Smooth muscle cell (in vitro differentiated cells): ENCODE data around the gene PPP2R5E. TPM values are rescaled to one million over a fixed set of nuclear protein-coding genes. Genes with fewer than 3 reads are reported as not detected.

Source experiments
- DNase-seq: peaks from one replicate; lab custom pipeline; 2025; ENCODE audit not compliant: unreplicated experiment; lab: John Stamatoyannopoulos, UW
- H2AFZ ChIP-seq: fragments of 200-600 bp; sonication (generic); 2 replicates; pipeline ENCODE4 v1.6.0; 2016; ENCODE audit warnings: antibody characterized with exemption, low read depth, mild to moderate bottlenecking
- H3F3A ChIP-seq: fragments of 200-600 bp; sonication (generic); 2 replicates; pipeline ENCODE4 v1.6.0; 2017; ENCODE audit warnings: antibody characterized with exemption, low read depth
- H3K27ac ChIP-seq: fragments of 200-600 bp; sonication (generic); 2 replicates; pipeline ENCODE4 v1.5.1; 2016; ENCODE audit warnings: low read depth, mild to moderate bottlenecking
- H3K27me3 ChIP-seq: fragments of 200-600 bp; sonication (generic); 2 replicates; pipeline ENCODE4 v1.6.1; 2016; ENCODE audit warnings: low read depth, mild to moderate bottlenecking
- H3K36me3 ChIP-seq: fragments of 200-600 bp; sonication (generic); 2 replicates; pipeline ENCODE4 v1.5.1; 2016; ENCODE audit warnings: low read depth
- H3K4me1 ChIP-seq: fragments of 200-600 bp; sonication (generic); 2 replicates; pipeline ENCODE4 v1.5.1; 2016; ENCODE audit warnings: low read depth
- H3K4me2 ChIP-seq: fragments of 200-600 bp; sonication (generic); 2 replicates; pipeline ENCODE4 v1.6.0; 2016; ENCODE audit warnings: mild to moderate bottlenecking
- H3K4me3 ChIP-seq: fragments of 200-600 bp; sonication (generic); 2 replicates; pipeline ENCODE4 v1.5.1; 2016; ENCODE audit warnings: mild to moderate bottlenecking
- H3K79me2 ChIP-seq: fragments of 200-600 bp; sonication (generic); 2 replicates; pipeline ENCODE4 v1.6.0; 2016; ENCODE audit warnings: low read depth, mild to moderate bottlenecking
- H3K9ac ChIP-seq: fragments of 200-600 bp; sonication (generic); 2 replicates; pipeline ENCODE4 v1.6.0; 2016; ENCODE audit warnings: low read depth
- H3K9me3 ChIP-seq: fragments of 200-600 bp; sonication (generic); replicated peaks from 2 replicates; pipeline ENCODE4 v1.5.1; 2016; ENCODE audit warnings: low read depth
- H4K20me1 ChIP-seq: fragments of 200-600 bp; sonication (generic); 2 replicates; pipeline ENCODE4 v1.6.0; 2016; ENCODE audit warnings: low read depth
- WGBS: methylation state at CpG from one replicate; pipeline ENCODE4 v1.1.7; 2016; ENCODE audit warnings: low lambda C conversion rate; 5-methylcytosine and 5-hydroxymethylcytosine counted together
- polyA plus RNA-seq: library from polyadenylated mRNA; unstranded; fragments of >200 nt; fragmentation: Nextera tagmentation; extraction: Ambion mirVana; gene quantifications from 2 replicates; pipeline ENCODE4 v1.2.1, GENCODE V29; 2016
- total RNA-seq: library from RNA; depleted of rRNA; stranded (reverse); fragments of >200 nt; gene quantifications from 2 replicates; pipeline ENCODE4 v1.2.3, GENCODE V29; 2014
- TF ChIP-seq, protein P1 (sequence below): fragments of 200-600 bp; sonication (generic); IDR thresholded peaks from 2 replicates; pipeline ENCODE4 v1.5.1; 2017; ENCODE audit warnings: borderline replicate concordance, mild to moderate bottlenecking, antibody characterized with exemption; ENCODE audit not compliant: insufficient read depth, poor library complexity, severe bottlenecking

Gene PPP2R5E
- total and polyA plus RNA-seq, 2 experiments from 2014 or later: 31.7 to 47.7 TPM

DNA sequence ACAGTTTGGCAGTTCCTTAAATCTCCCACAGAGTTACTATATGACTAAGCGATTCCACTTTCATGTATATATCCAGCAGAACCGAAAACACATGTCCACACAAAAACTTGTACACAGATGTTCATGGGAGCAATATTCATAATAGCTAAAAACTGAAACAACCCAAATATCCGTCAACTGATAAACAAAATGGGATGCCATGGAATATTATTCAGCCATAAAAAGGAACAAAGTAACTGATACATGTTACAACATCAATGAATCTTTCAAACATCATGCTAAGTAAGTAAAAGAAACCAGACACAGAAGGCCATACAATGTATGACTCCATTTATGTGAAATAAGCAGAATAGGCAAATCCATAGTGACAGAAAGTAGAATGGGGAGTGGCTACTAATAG, 144.2 kb downstream of the PPP2R5E start:
- Histone ChIP-seq H3F3A (no peaks in the 10 kb centered on the region), H3K9me3 (no peaks in the 10 kb centered on the region), H3K36me3 (no peaks in the 10 kb centered on the region), H3K4me1 (no peaks in the 10 kb centered on the region), H3K4me2 (no peak overlapping the region), H3K9ac (no peak overlapping the region), H2AFZ (no peak overlapping the region), H3K27ac (no peak overlapping the region), H3K79me2 (peaks cover 7% of the 10 kb centered on the region), H4K20me1 (peaks cover 48% of the 10 kb centered on the region), H3K4me3 (no peak overlapping the region), H3K27me3 (no peaks in the 10 kb centered on the region)
- WGBS: 97% methylated on average over 3 of the region's 3 CpGs
- TF ChIP-seq, protein P1, sequence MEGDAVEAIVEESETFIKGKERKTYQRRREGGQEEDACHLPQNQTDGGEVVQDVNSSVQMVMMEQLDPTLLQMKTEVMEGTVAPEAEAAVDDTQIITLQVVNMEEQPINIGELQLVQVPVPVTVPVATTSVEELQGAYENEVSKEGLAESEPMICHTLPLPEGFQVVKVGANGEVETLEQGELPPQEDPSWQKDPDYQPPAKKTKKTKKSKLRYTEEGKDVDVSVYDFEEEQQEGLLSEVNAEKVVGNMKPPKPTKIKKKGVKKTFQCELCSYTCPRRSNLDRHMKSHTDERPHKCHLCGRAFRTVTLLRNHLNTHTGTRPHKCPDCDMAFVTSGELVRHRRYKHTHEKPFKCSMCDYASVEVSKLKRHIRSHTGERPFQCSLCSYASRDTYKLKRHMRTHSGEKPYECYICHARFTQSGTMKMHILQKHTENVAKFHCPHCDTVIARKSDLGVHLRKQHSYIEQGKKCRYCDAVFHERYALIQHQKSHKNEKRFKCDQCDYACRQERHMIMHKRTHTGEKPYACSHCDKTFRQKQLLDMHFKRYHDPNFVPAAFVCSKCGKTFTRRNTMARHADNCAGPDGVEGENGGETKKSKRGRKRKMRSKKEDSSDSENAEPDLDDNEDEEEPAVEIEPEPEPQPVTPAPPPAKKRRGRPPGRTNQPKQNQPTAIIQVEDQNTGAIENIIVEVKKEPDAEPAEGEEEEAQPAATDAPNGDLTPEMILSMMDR: no peak
- DNase-seq: no peak

DNA sequence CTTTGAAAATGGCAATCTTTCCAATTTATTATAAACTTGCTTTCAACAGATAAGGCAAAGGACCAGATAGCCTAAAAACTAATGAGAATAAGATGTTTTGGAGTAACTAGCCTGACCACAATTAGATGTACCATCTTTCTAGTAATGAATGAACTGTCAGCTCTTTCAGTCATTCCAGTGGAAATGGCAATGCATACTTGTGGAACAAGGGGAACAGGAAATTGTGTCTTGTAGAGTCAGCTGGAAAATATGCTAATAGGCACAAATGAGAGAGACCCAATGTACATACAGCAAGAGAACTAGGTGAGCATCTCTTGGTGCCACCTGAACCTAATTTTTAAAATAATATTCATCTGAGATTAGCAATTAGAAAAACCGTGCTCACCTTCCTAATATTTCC, 148.3 kb downstream of the PPP2R5E start:
- no peaks in the 10 kb centered on the region for H3F3A ChIP-seq
- H3K9ac ChIP-seq: no peak overlapping the region
- no peaks in the 10 kb centered on the region for H3K4me1 ChIP-seq
- H3K27me3 ChIP-seq: no peaks in the 10 kb centered on the region
- no peak for DNase-seq
- H4K20me1 ChIP-seq: peaks cover 9% of the 10 kb centered on the region
- H3K4me2 ChIP-seq: no peak overlapping the region
- no peak overlapping the region for H3K27ac ChIP-seq
- 92% methylated on average over 1 of the region's 1 CpG for WGBS
- H3K4me3 ChIP-seq: no peak overlapping the region
- TF ChIP-seq, protein P1: no peak
- H2AFZ ChIP-seq: no peak overlapping the region
- no peaks in the 10 kb centered on the region for H3K9me3 ChIP-seq
- H3K36me3 ChIP-seq: peaks cover 10% of the 10 kb centered on the region
- H3K79me2 ChIP-seq: peaks cover 6% of the 10 kb centered on the region

DNA sequence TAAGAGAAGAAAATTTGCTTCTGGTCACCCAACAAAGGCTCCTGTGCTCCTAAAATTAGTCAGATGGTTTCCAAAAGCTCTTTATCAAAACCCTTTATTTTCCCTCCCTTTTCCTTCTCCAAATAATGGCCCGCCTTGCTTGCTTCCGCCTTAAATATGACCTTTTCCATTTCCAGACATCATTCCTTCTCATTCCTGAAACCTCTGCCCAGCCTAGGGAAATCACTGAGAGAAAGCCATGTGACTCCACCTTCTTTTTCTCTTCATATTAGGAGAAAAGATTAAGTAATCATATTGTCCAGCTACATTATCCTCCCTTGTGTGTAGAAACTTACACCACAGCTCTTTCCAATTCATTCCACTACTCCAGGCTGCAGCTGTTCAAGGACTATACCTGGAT, 148.7 kb downstream of the PPP2R5E start:
- TF ChIP-seq, protein P1: no peak
- H3K4me2 ChIP-seq: no peak overlapping the region
- no peak overlapping the region for H3K27ac ChIP-seq
- 100% methylated on average over 2 of the region's 2 CpGs for WGBS
- H3K4me3 ChIP-seq: no peak overlapping the region
- DNase-seq: no peak
- H3K27me3 ChIP-seq: no peaks in the 10 kb centered on the region
- no peak overlapping the region for H3K9ac ChIP-seq
- no peaks in the 10 kb centered on the region for H3K4me1 ChIP-seq
- no peak overlapping the region for H2AFZ ChIP-seq
- no peaks in the 10 kb centered on the region for H3K9me3 ChIP-seq
- peaks cover 6% of the 10 kb centered on the region for H3K79me2 ChIP-seq
- H4K20me1 ChIP-seq: peaks cover 9% of the 10 kb centered on the region
- peaks cover 10% of the 10 kb centered on the region for H3K36me3 ChIP-seq
- no peaks in the 10 kb centered on the region for H3F3A ChIP-seq

DNA sequence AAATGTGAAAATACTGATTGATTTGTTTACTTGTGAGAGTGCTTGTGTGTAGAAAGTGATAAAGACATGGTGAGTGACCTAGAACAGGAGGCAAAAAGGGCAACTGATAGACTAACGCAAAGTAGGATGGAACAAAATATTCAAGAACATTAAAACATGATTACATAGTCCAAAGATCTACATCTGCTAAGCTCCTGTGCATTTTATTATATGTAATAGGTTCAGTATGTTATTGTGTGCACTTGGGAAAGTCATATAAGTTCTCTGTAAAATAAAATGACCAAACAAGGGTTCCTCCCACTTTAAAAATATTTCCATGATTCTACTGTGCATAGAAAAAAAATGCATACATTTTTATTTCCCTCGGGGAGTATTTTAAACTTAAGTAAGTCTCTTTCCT, 150.2 kb downstream of the PPP2R5E start:
- H3K36me3 ChIP-seq: peaks cover 10% of the 10 kb centered on the region
- no peaks in the 10 kb centered on the region for H3K4me1 ChIP-seq
- H3K9ac ChIP-seq: no peak overlapping the region
- H3K4me2 ChIP-seq: no peak overlapping the region
- H3F3A ChIP-seq: no peaks in the 10 kb centered on the region
- H3K9me3 ChIP-seq: no peaks in the 10 kb centered on the region
- no peaks in the 10 kb centered on the region for H3K79me2 ChIP-seq
- no peak for DNase-seq
- peaks cover 9% of the 10 kb centered on the region for H4K20me1 ChIP-seq
- 77% methylated on average over 2 of the region's 2 CpGs for WGBS
- H3K27me3 ChIP-seq: no peaks in the 10 kb centered on the region
- H3K27ac ChIP-seq: no peak overlapping the region
- H3K4me3 ChIP-seq: no peak overlapping the region
- TF ChIP-seq, protein P1: no peak
- H2AFZ ChIP-seq: no peak overlapping the region
